Bronchial epithelial cell (primary cell): ENCODE results near the gene GOLGA6D. TPM values are rescaled to one million over a fixed set of nuclear protein-coding genes. Genes with fewer than 3 reads are reported as not detected.
"Not testable (repeated sequence)": the region's sequence is repeated elsewhere in the genome, so short reads cannot be mapped to it uniquely, and the experiment has no call there.

Source experiments
- DNase-seq: peaks from one replicate; pipeline ENCODE4 v3.0.0-alpha.2; 2010; ENCODE audit warnings: low read depth
- FAIRE-seq: peaks from 2 replicates; lab custom pipeline; 2011; peaks lifted over from hg19 to GRCh38; lab: Jason Lieb, UNC
- H3K27me3 ChIP-seq: 2 replicates; pipeline ENCODE4 v1.5.1; 2011; ENCODE audit warnings: low read length; ENCODE audit not compliant: control insufficient read depth, insufficient read depth
- H3K36me3 ChIP-seq: 2 replicates; pipeline ENCODE4 v1.5.1; 2011; ENCODE audit warnings: low read length; ENCODE audit not compliant: control insufficient read depth, insufficient read depth
- H3K4me3 ChIP-seq: 2 replicates; pipeline ENCODE4 v1.5.1; 2011; ENCODE audit warnings: mild to moderate bottlenecking, low read depth, low read length, control low read depth
- total RNA-seq: library from RNA; depleted of rRNA; stranded (reverse); fragments of >200 nt; gene quantifications from 2 replicates; pipeline ENCODE4 v1.2.1, GENCODE V29; 2014
- TF ChIP-seq, protein P1 (sequence below): IDR thresholded peaks from 2 replicates; pipeline ENCODE4 v1.5.1; 2011; ENCODE audit warnings: mild to moderate bottlenecking, moderate library complexity, low read length, control low read depth, inconsistent platforms; ENCODE audit not compliant: insufficient read depth, severe bottlenecking

GOLGA6D gene
- total RNA-seq, 1 donor from 2014 or later: not detected

GRCh38 chr15:75274509-75275107 lies 8.0 kb upstream of the GOLGA6D start:
- not testable (repeated sequence) for FAIRE-seq, H3K4me3 ChIP-seq, H3K27me3 ChIP-seq, DNase-seq, H3K36me3 ChIP-seq
- TF ChIP-seq, protein P1, sequence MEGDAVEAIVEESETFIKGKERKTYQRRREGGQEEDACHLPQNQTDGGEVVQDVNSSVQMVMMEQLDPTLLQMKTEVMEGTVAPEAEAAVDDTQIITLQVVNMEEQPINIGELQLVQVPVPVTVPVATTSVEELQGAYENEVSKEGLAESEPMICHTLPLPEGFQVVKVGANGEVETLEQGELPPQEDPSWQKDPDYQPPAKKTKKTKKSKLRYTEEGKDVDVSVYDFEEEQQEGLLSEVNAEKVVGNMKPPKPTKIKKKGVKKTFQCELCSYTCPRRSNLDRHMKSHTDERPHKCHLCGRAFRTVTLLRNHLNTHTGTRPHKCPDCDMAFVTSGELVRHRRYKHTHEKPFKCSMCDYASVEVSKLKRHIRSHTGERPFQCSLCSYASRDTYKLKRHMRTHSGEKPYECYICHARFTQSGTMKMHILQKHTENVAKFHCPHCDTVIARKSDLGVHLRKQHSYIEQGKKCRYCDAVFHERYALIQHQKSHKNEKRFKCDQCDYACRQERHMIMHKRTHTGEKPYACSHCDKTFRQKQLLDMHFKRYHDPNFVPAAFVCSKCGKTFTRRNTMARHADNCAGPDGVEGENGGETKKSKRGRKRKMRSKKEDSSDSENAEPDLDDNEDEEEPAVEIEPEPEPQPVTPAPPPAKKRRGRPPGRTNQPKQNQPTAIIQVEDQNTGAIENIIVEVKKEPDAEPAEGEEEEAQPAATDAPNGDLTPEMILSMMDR: peak; percentile 50

DNA sequence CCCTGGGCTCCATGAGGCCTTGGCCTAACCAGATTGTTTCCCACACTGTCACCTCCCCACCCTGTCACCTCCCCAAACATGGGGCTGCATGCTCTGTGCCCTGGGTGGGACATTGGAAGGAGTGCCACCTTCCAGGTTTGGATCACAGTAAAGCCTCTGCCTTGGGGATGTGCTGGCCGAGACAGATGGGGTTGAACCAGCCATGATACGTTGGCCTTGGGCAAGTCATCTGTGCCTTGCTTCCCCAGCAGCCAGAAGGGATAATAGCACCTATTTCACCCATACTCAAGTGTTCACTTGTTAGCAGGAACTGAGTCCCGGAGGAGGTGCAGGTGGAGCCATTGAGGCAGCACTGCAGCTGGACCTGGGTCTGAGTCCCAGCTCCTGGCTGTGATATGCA lies 7.0 kb upstream of the GOLGA6D start:
- H3K27me3 ChIP-seq, H3K36me3 ChIP-seq, H3K4me3 ChIP-seq, FAIRE-seq, DNase-seq: not testable (repeated sequence)

DNA sequence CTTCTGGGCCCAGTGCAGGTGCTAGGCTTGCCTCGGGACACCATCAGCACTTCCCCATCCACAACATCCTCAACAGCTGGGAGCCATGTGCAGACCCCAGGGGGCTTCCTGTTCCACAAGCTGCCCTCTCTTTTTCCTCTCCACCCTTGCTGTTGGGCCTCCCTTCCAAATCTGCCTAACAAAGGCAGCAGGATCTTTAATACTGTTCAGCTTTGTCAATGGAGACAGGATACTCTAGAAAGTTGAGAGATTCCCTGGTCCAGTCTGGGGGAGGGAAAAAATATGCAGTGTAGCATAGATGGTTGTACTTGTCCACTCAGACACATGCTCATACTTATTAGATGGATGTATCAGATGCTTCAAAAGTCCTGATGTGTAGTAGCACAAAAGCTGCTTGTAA lies 4.1 kb upstream of the GOLGA6D start:
- H3K4me3 ChIP-seq, H3K36me3 ChIP-seq, FAIRE-seq, H3K27me3 ChIP-seq, DNase-seq: not testable (repeated sequence)

DNA sequence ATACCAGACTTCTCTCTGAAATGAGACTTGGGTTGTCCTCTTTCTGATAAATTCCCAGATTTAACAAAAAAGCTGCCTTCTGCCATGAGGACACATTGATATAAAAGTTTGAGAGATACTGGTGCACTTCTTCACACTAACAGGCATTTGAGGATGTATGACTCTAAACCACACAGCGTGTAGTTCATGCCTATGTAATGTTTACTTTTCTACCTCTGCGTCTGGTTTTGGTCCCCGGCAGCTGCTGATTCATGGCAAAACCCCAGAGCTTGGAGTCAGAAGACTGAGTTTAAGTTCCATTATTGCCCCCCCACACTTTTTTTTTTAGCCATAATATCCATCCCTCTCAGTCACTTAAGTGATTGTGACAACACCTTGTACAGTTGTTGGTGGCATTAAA lies 1.5 kb downstream of the GOLGA6D start:
- DNase-seq, H3K36me3 ChIP-seq, H3K27me3 ChIP-seq, FAIRE-seq, H3K4me3 ChIP-seq: not testable (repeated sequence)

DNA sequence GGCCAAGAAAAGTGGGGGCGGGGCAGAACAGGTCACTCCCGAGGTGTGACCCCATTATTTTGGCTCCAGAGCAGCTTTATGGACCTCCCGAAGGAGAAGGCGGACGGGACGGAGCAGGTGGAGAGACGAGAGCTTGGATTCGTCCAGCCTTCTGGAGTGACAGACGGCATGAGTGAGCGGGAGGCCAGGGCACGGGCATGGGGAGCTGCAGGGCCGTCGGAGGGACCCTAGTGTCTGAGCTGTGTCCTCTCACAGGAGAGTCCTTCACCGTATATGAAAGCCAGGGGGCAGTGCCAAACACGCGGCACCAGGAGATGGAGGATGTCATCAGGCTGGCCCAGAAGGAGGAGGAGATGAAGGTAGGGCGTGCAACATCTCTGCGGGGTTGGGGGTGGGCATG lies 11.0 kb downstream of the GOLGA6D start:
- not testable (repeated sequence) for DNase-seq, FAIRE-seq, H3K36me3 ChIP-seq, H3K27me3 ChIP-seq, H3K4me3 ChIP-seq

DNA sequence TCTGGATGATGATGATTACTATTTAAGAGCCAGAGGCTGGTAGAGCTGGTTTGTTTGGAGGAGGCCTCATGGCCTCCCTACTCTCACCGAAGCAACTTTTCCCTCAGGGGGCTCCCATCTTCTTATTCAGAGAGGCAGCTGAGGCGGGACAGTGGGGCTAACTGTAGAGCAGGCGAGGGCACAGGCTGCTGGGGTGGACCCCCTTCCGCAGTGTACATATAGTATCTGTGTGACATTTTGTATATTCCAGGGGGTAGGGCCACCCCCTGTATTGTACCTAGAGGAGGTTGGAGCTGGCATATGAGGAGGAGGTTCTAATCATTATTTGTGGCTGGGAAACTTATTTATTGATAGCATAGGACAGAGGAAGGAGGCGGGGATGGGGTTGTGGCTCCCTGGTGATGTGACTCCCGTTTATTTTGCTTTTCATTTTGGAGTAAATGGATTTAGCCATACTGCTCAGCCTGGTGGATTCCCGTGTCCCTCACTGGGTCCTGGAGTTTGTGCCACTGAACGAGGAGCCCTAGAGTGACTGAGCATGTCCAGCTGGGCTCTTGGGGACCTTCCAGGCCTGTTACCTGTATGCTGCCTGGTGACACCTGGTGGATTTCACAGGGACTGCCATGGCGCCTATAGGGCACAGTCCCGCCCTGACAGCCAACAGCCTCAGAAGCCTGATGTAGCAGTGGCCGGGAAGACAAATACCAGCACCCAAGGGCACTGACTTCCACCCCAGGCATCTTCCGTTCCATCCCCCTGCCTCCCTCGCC lies 16.1 kb downstream of the GOLGA6D start:
- not testable (repeated sequence) for H3K27me3 ChIP-seq, H3K36me3 ChIP-seq, H3K4me3 ChIP-seq, DNase-seq, FAIRE-seq

DNA sequence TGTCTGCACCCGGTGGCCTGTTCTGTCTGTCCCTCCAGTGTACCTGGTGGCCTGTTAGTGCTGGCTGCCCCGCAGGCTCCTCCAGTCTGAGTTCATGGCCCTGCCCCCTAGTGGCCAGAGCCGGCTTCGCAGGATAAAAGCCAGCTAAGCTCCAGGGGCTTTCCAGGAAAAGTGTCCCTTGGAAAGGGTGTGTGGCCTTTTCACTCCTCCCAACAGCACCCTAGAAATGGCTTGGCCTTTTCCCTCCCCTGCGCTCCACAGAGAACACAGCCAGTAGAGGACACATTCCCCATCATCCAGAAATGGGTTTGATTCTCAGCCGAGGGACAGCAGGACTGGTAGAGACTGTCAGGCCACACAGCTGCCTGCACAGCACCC lies 16.7 kb downstream of the GOLGA6D start:
- DNase-seq, FAIRE-seq, H3K36me3 ChIP-seq, H3K4me3 ChIP-seq, H3K27me3 ChIP-seq: not testable (repeated sequence)
- TF ChIP-seq, protein P1: peak; percentile 39

DNA sequence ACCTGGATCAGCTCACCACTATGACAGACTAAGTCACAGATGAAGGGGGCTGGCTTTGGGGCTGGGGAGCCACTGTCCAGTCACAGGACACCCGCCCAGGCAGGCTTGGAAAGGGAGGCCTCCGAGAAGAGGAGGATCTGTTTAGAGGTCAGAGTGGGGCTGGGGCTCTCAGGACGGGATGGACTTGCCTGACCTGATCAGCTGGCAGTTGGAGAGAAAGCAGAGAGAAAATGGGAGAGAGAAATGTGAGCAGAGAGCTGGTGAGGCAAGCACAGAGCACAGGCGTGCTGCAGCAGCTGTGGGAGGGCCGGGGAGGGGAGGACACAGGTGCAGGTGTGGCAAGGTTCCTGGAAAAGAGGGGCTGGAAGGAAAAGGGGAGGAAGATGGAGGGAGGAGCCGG lies 17.4 kb downstream of the GOLGA6D start:
- H3K27me3 ChIP-seq, H3K36me3 ChIP-seq, FAIRE-seq, DNase-seq, H3K4me3 ChIP-seq: not testable (repeated sequence)

DNA sequence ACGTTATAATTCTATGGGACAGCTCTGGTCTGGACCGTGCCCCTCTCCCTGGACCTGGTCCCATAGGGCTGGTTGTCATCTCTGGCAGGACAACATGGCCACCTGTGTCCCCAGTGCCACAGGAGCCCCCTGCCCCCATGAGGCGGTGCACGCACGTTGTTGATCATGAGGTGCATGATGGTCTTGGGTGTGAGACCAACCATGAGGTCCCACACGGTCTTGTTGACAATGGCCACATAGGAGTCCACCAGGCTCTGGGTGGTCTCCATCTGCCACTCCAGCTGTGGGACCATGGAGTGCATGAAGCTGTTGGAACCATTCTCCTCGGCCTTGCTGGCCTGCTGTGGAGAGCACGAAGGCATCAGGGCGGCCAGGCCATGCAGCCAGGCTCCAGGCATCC lies 19.7 kb downstream of the GOLGA6D start:
- DNase-seq (no peak), FAIRE-seq (no peak)
- Histone ChIP-seq H3K27me3 (no peaks in the 10 kb centered on the region), H3K4me3 (no peak overlapping the region), H3K36me3 (no peaks in the 10 kb centered on the region)
- TF ChIP-seq, protein P1: no peak

- not testable (repeated sequence) for H3K36me3 ChIP-seq, DNase-seq, H3K27me3 ChIP-seq, H3K4me3 ChIP-seq, FAIRE-seq
These were observed 20.1 kb downstream of the GOLGA6D start for GRCh38 chr15:75302753-75303152.
